Gastrocnemius medialis (tissue), 4 donors: Measurements from ENCODE around the gene MGAT5B.
"Not testable (repeated sequence)": the region's sequence is repeated elsewhere in the genome, so short reads cannot be mapped to it uniquely, and the experiment has no call there.

ENCODE experiments used
- POLR2A ChIP-seq, 2 donors: fragments of 450-650 bp; IDR thresholded peaks; one replicate each; pipeline ENCODE4 v1.6.1; 2017; ENCODE audit warnings: antibody characterized with exemption in 2 of 2, mild to moderate bottlenecking in 2 of 2, moderate library complexity in 2 of 2
- TF ChIP-seq, protein P1 (sequence below), 5 experiments: fragments of 450-650 bp in 3 of 5; fragments of 200-600 bp in 2 of 5; sonication (generic) in 2 of 5; IDR thresholded peaks in 4 of 5; conservative IDR thresholded peaks in 1 of 5; 1 replicate in 4 of 5; 2 replicates in 1 of 5; pipeline ENCODE4 v1.5.1; 2016 to 2019; ENCODE audit warnings: antibody characterized with exemption in 5 of 5, mild to moderate bottlenecking in 3 of 5, moderate library complexity in 3 of 5

GRCh38 chr17:76843068-76843467, 25.1 kb upstream of the MGAT5B start:
- TF ChIP-seq, protein P1, sequence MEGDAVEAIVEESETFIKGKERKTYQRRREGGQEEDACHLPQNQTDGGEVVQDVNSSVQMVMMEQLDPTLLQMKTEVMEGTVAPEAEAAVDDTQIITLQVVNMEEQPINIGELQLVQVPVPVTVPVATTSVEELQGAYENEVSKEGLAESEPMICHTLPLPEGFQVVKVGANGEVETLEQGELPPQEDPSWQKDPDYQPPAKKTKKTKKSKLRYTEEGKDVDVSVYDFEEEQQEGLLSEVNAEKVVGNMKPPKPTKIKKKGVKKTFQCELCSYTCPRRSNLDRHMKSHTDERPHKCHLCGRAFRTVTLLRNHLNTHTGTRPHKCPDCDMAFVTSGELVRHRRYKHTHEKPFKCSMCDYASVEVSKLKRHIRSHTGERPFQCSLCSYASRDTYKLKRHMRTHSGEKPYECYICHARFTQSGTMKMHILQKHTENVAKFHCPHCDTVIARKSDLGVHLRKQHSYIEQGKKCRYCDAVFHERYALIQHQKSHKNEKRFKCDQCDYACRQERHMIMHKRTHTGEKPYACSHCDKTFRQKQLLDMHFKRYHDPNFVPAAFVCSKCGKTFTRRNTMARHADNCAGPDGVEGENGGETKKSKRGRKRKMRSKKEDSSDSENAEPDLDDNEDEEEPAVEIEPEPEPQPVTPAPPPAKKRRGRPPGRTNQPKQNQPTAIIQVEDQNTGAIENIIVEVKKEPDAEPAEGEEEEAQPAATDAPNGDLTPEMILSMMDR (IDR thresholded peaks at IDR 0.05 in 4 of 5, conservative IDR thresholded peaks at IDR 0.05 in 1 of 5): not testable (repeated sequence)
- TF ChIP-seq POLR2A (IDR thresholded peaks at IDR 0.05): not testable (repeated sequence)
